HepG2 (cell line): ENCODE measurements around the gene STK11. TPM values are rescaled to one million over a fixed set of nuclear protein-coding genes. Genes with fewer than 3 reads are reported as not detected.

ENCODE experiments used
- BATF2 ChIP-seq: sonication (generic); formaldehyde crosslinking; IDR thresholded peaks from 2 replicates; pipeline ENCODE4 v1.8.0; 2022; ENCODE audit warnings: mild to moderate bottlenecking, missing genetic modification reagents, moderate library complexity
- ELK4 ChIP-seq: sonication (generic); formaldehyde crosslinking; IDR thresholded peaks from 2 replicates; pipeline ENCODE4 v1.9.0; 2021; ENCODE audit warnings: missing genetic modification reagents, borderline replicate concordance
- KMT2A ChIP-seq: sonication (generic); formaldehyde crosslinking; IDR thresholded peaks from 2 replicates; pipeline ENCODE4 v1.4.0; 2020; ENCODE audit warnings: missing genetic modification reagents
- LRRFIP1 ChIP-seq: sonication (generic); formaldehyde crosslinking; conservative IDR thresholded peaks from 2 replicates; pipeline ENCODE4 v1.4.0; 2020; ENCODE audit warnings: missing genetic modification reagents
- MAX ChIP-seq: IDR thresholded peaks from 2 replicates; pipeline ENCODE4 v1.6.1; 2012; ENCODE audit warnings: inconsistent platforms
- MAZ ChIP-seq, 2 experiments: sonication (generic) in 1 of 2; formaldehyde crosslinking in 1 of 2; IDR thresholded peaks; 2 replicates each; pipeline versions ENCODE4 v1.5.0 to v1.6.1; 2012 to 2020; ENCODE audit warnings: low read depth in 2 of 2, mild to moderate bottlenecking in 2 of 2, borderline replicate concordance in 1 of 2, improper control_type of control experiment in 1 of 2, low read length in 1 of 2, missing genetic modification reagents in 1 of 2, moderate library complexity in 1 of 2
- MZF1 ChIP-seq: sonication (generic); formaldehyde crosslinking; IDR thresholded peaks from 2 replicates; pipeline ENCODE4 v1.8.1; 2023; ENCODE audit warnings: mild to moderate bottlenecking, missing genetic modification reagents, borderline replicate concordance
- SNAPC4 ChIP-seq: sonication (generic); formaldehyde crosslinking; IDR thresholded peaks from 2 replicates; pipeline ENCODE4 v1.4.0; 2020; ENCODE audit warnings: mild to moderate bottlenecking, missing genetic modification reagents
- TERF1 ChIP-seq: sonication (generic); formaldehyde crosslinking; IDR thresholded peaks from 2 replicates; pipeline ENCODE4 v1.8.0; 2022; ENCODE audit warnings: mild to moderate bottlenecking, missing genetic modification reagents, moderate library complexity
- THAP9 ChIP-seq: sonication (generic); formaldehyde crosslinking; IDR thresholded peaks from 2 replicates; pipeline ENCODE4; 2020; ENCODE audit warnings: missing genetic modification reagents, mild to moderate bottlenecking, borderline replicate concordance
- ZNF282 ChIP-seq: fragments of 450-650 bp; IDR thresholded peaks from 2 replicates; pipeline ENCODE4 v1.6.1; 2018; ENCODE audit not compliant: partially characterized antibody
- polyA plus RNA-seq, 8 experiments: library from polyadenylated mRNA; depleted of rRNA in 3 of 8; stranded (reverse) in 7 of 8; unstranded in 1 of 8; fragments of >200 nt; fragmentation: Illumina TruSeq in 4 of 8; extraction: Trizol in 4 of 8; gene quantifications; 2 replicates each; pipeline versions ENCODE4 v1.2.1 to v1.2.3, GENCODE V29; 2011 to 2016; ENCODE audit warnings: low read depth in 4 of 8, missing spikeins in 1 of 8, mixed read lengths in 1 of 8; ENCODE audit not compliant: insufficient read depth in 1 of 8
- total RNA-seq, 5 experiments: library from RNA; depleted of rRNA; stranded (reverse); fragments of >200 nt; fragmentation: Illumina TruSeq; extraction: Trizol; gene quantifications; 2 replicates each; pipeline ENCODE4 v1.2.3, GENCODE V29; 2016; ENCODE audit warnings: low read depth in 1 of 5

STK11 gene
- total and polyA plus RNA-seq, 2 of the 13 experiments (the other 11 are each of a cell fraction or from before 2014, with no cell fraction given) = 27.5 to 43.6 TPM

- TF ChIP-seq MAZ (IDR thresholded peaks at IDR 0.05; ENCODE audit: borderline replicate concordance, low read depth, low read length) (peak; percentile 56), MAZ (CRISPR knock-in tag; IDR thresholded peaks at IDR 0.05; ENCODE audit: low read depth) (no peak; the same call in none of the 2 replicates), ZNF282 (no peak), ELK4 (CRISPR knock-in tag) (no peak), BATF2 (0 out of 2 replicates have a peak, but pooled peaks have one; percentile 20), MAX (peak; percentile 64; the same call in 1 of the 2 replicates), LRRFIP1 (CRISPR knock-in tag) (no peak), THAP9 (CRISPR knock-in tag) (peak; percentile 71; the same call in 1 of the 2 replicates), TERF1 (CRISPR knock-in tag) (no peak), MZF1 (no peak), SNAPC4 (CRISPR knock-in tag) (peak; percentile 49; the same call in 1 of the 2 replicates), KMT2A (CRISPR knock-in tag) (0 out of 2 replicates have a peak, but pooled peaks have one; percentile 9)
Observed at GRCh38 chr19:1248139-1248785, 42.7 kb downstream of the STK11 start, which contains the start of gene MIDN (continued).
